ENCODE results near the gene ZDHHC3. TPM values are rescaled to one million over a fixed set of nuclear protein-coding genes. Genes with fewer than 3 reads are reported as not detected.

ZDHHC3 gene
- total RNA-seq, 2 donors from 2014 or later = 63.7 to 69.7 TPM

- H3K27me3 Mint-ChIP-seq (ENCODE audit: insufficient read depth) = peaks cover 5% of the 10 kb centered on the region
- Histone ChIP-seq H3K36me3 (ENCODE audit: control insufficient read depth, insufficient read depth, low read length) (no peaks in the 10 kb centered on the region), H3K4me3 (ENCODE audit: low read length) (no peak overlapping the region), H3K27ac (ENCODE audit: low read depth, low read length) (no peak overlapping the region), H3K27me3 (ENCODE audit: control insufficient read depth, insufficient read depth, low read length, poor library complexity, severe bottlenecking) (no peaks in the 10 kb centered on the region), H3K9me3 (ENCODE audit: control insufficient read depth, low read length) (no peaks in the 10 kb centered on the region), H3K9ac (ENCODE audit: extremely low read depth, low read length, poor library complexity, severe bottlenecking) (no peak overlapping the region), H3K4me1 (ENCODE audit: control insufficient read depth, insufficient read depth, low read length) (no peaks in the 10 kb centered on the region)
- 90 to 92% methylated on average over 1 to 2 of the region's 2 CpGs for WGBS, 2 experiments (ENCODE audit: insufficient coverage in 1 of 2, insufficient read length in 1 of 2)
- no peak for TF ChIP-seq CTCF (conservative IDR thresholded peaks at IDR 0.05)
- no peaks in the 10 kb centered on the region for H3K4me1 Mint-ChIP-seq
- H3K36me3 Mint-ChIP-seq (ENCODE audit: low read depth) = no peaks in the 10 kb centered on the region
- H3K4me3 Mint-ChIP-seq = no peak overlapping the region
- DNase-seq = no peak
- no peaks in the 10 kb centered on the region for H3K9me3 Mint-ChIP-seq
- H3K27ac Mint-ChIP-seq = no peak overlapping the region
Observed at GRCh38 chr3:44903314-44903713, 72.7 kb downstream of the ZDHHC3 start.

GRCh38 chr3:44902628-44903027 lies 73.3 kb downstream of the ZDHHC3 start:
- no peaks in the 10 kb centered on the region for H3K9me3 ChIP-seq (ENCODE audit: control insufficient read depth, low read length)
- Mint-ChIP-seq H3K4me1 (no peaks in the 10 kb centered on the region), H3K36me3 (ENCODE audit: low read depth) (no peaks in the 10 kb centered on the region), H3K27me3 (ENCODE audit: insufficient read depth) (peaks cover 4% of the 10 kb centered on the region), H3K27ac (no peak overlapping the region), H3K4me3 (no peak overlapping the region), H3K9me3 (no peaks in the 10 kb centered on the region)
- no peaks in the 10 kb centered on the region for H3K4me1 ChIP-seq (ENCODE audit: control insufficient read depth, insufficient read depth, low read length)
- no peak overlapping the region for H3K9ac ChIP-seq (ENCODE audit: extremely low read depth, low read length, poor library complexity, severe bottlenecking)
- TF ChIP-seq CTCF (conservative IDR thresholded peaks at IDR 0.05) = no peak
- no peaks in the 10 kb centered on the region for H3K36me3 ChIP-seq (ENCODE audit: control insufficient read depth, insufficient read depth, low read length)
- H3K4me3 ChIP-seq (ENCODE audit: low read length) = no peak overlapping the region
- no peak for DNase-seq
- H3K27me3 ChIP-seq (ENCODE audit: control insufficient read depth, insufficient read depth, low read length, poor library complexity, severe bottlenecking) = no peaks in the 10 kb centered on the region
- 94 to 98% methylated on average over 4 of the region's 4 CpGs for WGBS, 2 experiments (ENCODE audit: insufficient coverage in 1 of 2, insufficient read length in 1 of 2)
- no peak overlapping the region for H3K27ac ChIP-seq (ENCODE audit: low read depth, low read length)

- no peaks in the 10 kb centered on the region for H3K9me3 ChIP-seq (ENCODE audit: control insufficient read depth, low read length)
- peak; percentile 51 for DNase-seq
- no peaks in the 10 kb centered on the region for H3K4me1 ChIP-seq (ENCODE audit: control insufficient read depth, insufficient read depth, low read length)
- no peak overlapping the region for H3K27ac Mint-ChIP-seq
- H3K27me3 ChIP-seq (ENCODE audit: control insufficient read depth, insufficient read depth, low read length, poor library complexity, severe bottlenecking) = no peaks in the 10 kb centered on the region
- H3K9me3 Mint-ChIP-seq = no peaks in the 10 kb centered on the region
- H3K36me3 ChIP-seq (ENCODE audit: control insufficient read depth, insufficient read depth, low read length) = no peaks in the 10 kb centered on the region
- no peaks in the 10 kb centered on the region for H3K4me1 Mint-ChIP-seq
- WGBS, 2 experiments (ENCODE audit: insufficient coverage in 1 of 2, insufficient read length in 1 of 2) = 89 to 90% methylated on average over 3 to 13 of the region's 13 CpGs
- no peak overlapping the region for H3K4me3 ChIP-seq (ENCODE audit: low read length)
- no peak overlapping the region for H3K27ac ChIP-seq (ENCODE audit: low read depth, low read length)
- peaks cover 2% of the 10 kb centered on the region for H3K27me3 Mint-ChIP-seq (ENCODE audit: insufficient read depth)
- H3K4me3 Mint-ChIP-seq = no peak overlapping the region
- no peaks in the 10 kb centered on the region for H3K36me3 Mint-ChIP-seq (ENCODE audit: low read depth)
- H3K9ac ChIP-seq (ENCODE audit: extremely low read depth, low read length, poor library complexity, severe bottlenecking) = no peak overlapping the region
- no peak for TF ChIP-seq CTCF (conservative IDR thresholded peaks at IDR 0.05)
Observed at GRCh38 chr3:44899683-44900367, 76.1 kb downstream of the ZDHHC3 start.

Data from endodermal cell (in vitro differentiated cells).